GM12878 (cell line): Measurements from ENCODE around the gene EFCAB8. TPM values are rescaled to one million over a fixed set of nuclear protein-coding genes. Genes with fewer than 3 reads are reported as not detected.

Experiments
- ATAC-seq: fragments of 200-7000 bp; cut with Tn5 transposase; 3 replicates; pipeline ENCODE4 v1.9.1; 2020; ENCODE audit warnings: mild to moderate bottlenecking, moderate library complexity
- BruUV-seq: library from RNA; stranded (reverse); fragments of 400-500 nt; replicated peaks from 2 replicates; lab custom pipeline; 2021; lab: Mats Ljungman, UMichigan
- CTCF ChIA-PET: fragments of 300-600 bp; sonication (Branson Sonifier 250); formaldehyde crosslinking; extraction: SDS; loops from one replicate; lab custom pipeline; 2021; ENCODE audit warnings: inconsistent platforms; lab: Yijun Ruan, JAX
- POLR2A ChIA-PET: fragments of 350-600 bp; formaldehyde crosslinking; extraction: SDS; loops from one replicate; lab custom pipeline; 2021; ENCODE audit warnings: inconsistent platforms; lab: Charles Lee
- RAD21 ChIA-PET: fragments of 300-600 bp; sonication (Branson Sonifier 250); formaldehyde crosslinking; loops from one replicate; lab custom pipeline; 2023; ENCODE audit warnings: antibody characterized with exemption; ENCODE audit not compliant: unreplicated experiment; lab: Charles Lee
- SMC1A ChIA-PET: fragments of 300-600 bp; sonication (Branson Sonifier 250); formaldehyde crosslinking; loops from one replicate; lab custom pipeline; 2023; ENCODE audit not compliant: unreplicated experiment, uncharacterized antibody; lab: Charles Lee
- DNase-seq: peaks from one replicate; pipeline ENCODE4 v3.0.0-alpha.2; 2011; ENCODE audit warnings: low read depth, low spot score
- FAIRE-seq: peaks from 3 replicates; lab custom pipeline; 2011; peaks lifted over from hg19 to GRCh38; lab: Jason Lieb, UNC
- H2AFZ ChIP-seq: 2 replicates; pipeline ENCODE4 v1.6.0; 2011; ENCODE audit warnings: low read depth, low read length, control low read depth; ENCODE audit not compliant: control insufficient read depth
- H3K27ac ChIP-seq: 2 replicates; pipeline ENCODE4 v1.5.1; 2011; ENCODE audit warnings: control low read depth; ENCODE audit not compliant: control insufficient read depth, insufficient read depth
- H3K27me3 ChIP-seq, 2 experiments: replicated peaks in 1 of 2; 2 replicates each; pipeline versions ENCODE4 v1.6.0 to v1.6.1; 2011; ENCODE audit warnings: low read length in 1 of 2; ENCODE audit not compliant: control insufficient read depth in 2 of 2, insufficient read depth in 2 of 2
- H3K36me3 ChIP-seq, 2 experiments: 2 replicates each; pipeline ENCODE4 v1.5.1; 2011; ENCODE audit warnings: low read length in 1 of 2; ENCODE audit not compliant: control insufficient read depth in 2 of 2, insufficient read depth in 2 of 2
- H3K4me1 ChIP-seq: 2 replicates; pipeline ENCODE4 v1.6.1; 2011; ENCODE audit warnings: mild to moderate bottlenecking, low read length, moderate library complexity, mixed read lengths; ENCODE audit not compliant: control insufficient read depth, insufficient read depth
- H3K4me2 ChIP-seq: 2 replicates; pipeline ENCODE4 v1.6.0; 2011; ENCODE audit warnings: control low read depth; ENCODE audit not compliant: control insufficient read depth, insufficient read depth
- H3K4me3 ChIP-seq: fragments of 200-600 bp; sonication (generic); 2 replicates; pipeline ENCODE4 v1.5.1; 2016
- H3K79me2 ChIP-seq: 2 replicates; pipeline ENCODE4 v1.6.0; 2011; ENCODE audit warnings: low read length; ENCODE audit not compliant: control insufficient read depth, insufficient read depth
- H3K9ac ChIP-seq: 2 replicates; pipeline ENCODE4 v1.8.0; 2011; ENCODE audit warnings: low read length, control low read depth, mixed read lengths; ENCODE audit not compliant: control insufficient read depth, insufficient read depth
- H3K9me3 ChIP-seq: replicated peaks from 3 replicates; pipeline ENCODE4 v1.5.1; 2011; ENCODE audit warnings: mild to moderate bottlenecking, low read length; ENCODE audit not compliant: control insufficient read depth, insufficient read depth
- H4K20me1 ChIP-seq: 2 replicates; pipeline ENCODE4 v1.6.0; 2011; ENCODE audit not compliant: control insufficient read depth, insufficient read depth
- BHLHE40 ChIP-seq, 2 experiments: fragments of 450-650 bp in 1 of 2; IDR thresholded peaks; 2 replicates each; pipeline ENCODE4 v1.6.1; 2011 to 2017; ENCODE audit warnings: low read depth in 2 of 2, borderline replicate concordance in 1 of 2, improper control_type of control experiment in 1 of 2, low read length in 1 of 2, mild to moderate bottlenecking in 1 of 2
- CBX5 ChIP-seq: sonication (generic); IDR thresholded peaks from 2 replicates; pipeline ENCODE4 v1.6.1; 2016; ENCODE audit warnings: low read depth, moderate library complexity, mild to moderate bottlenecking, inconsistent platforms
- CUX1 ChIP-seq: IDR thresholded peaks from 2 replicates; pipeline ENCODE4 v1.6.1; 2012; ENCODE audit warnings: improper control_type of control experiment, low read depth, low read length; ENCODE audit not compliant: insufficient replicate concordance
- EED ChIP-seq: sonication (generic); IDR thresholded peaks from 2 replicates; pipeline ENCODE4 v1.6.1; 2016; ENCODE audit warnings: antibody characterized with exemption, low read depth
- EP300 ChIP-seq, 2 experiments: fragments of 150-350 bp in 1 of 2; IDR thresholded peaks; 2 replicates each; pipeline ENCODE4 v1.6.1; 2011 to 2012; ENCODE audit warnings: low read depth in 2 of 2, low read length in 2 of 2, borderline replicate concordance in 1 of 2, improper control_type of control experiment in 1 of 2, inconsistent platforms in 1 of 2; ENCODE audit not compliant: control insufficient read depth in 1 of 2
- FOXK2 ChIP-seq: fragments of 450-650 bp; IDR thresholded peaks from 2 replicates; pipeline ENCODE4 v1.6.1; 2017; ENCODE audit warnings: mild to moderate bottlenecking, moderate library complexity
- HDAC6 ChIP-seq: fragments of 200-600 bp; sonication (generic); IDR thresholded peaks from one replicate; pipeline ENCODE4 v1.8.0; 2017; ENCODE audit warnings: antibody characterized with exemption; ENCODE audit not compliant: unreplicated experiment
- IRF3 ChIP-seq: fragments of 450-650 bp; IDR thresholded peaks from 2 replicates; pipeline ENCODE4 v1.6.1; 2014; ENCODE audit warnings: mild to moderate bottlenecking
- KAT2A ChIP-seq: conservative IDR thresholded peaks from 2 replicates; pipeline ENCODE4 v1.6.1; 2011; ENCODE audit warnings: low read depth, low read length; ENCODE audit not compliant: control insufficient read depth
- PAX5 ChIP-seq: IDR thresholded peaks from 2 replicates; pipeline ENCODE4 v1.6.1; 2011; ENCODE audit warnings: low read depth, low read length, borderline replicate concordance
- RELB ChIP-seq: fragments of 450-650 bp; IDR thresholded peaks from 2 replicates; pipeline ENCODE4 v1.6.1; 2017; ENCODE audit warnings: low read depth, mild to moderate bottlenecking, moderate library complexity
- TARDBP ChIP-seq: IDR thresholded peaks from 2 replicates; pipeline ENCODE4 v1.6.1; 2016; ENCODE audit warnings: borderline replicate concordance
- ZNF207 ChIP-seq: fragments of 450-650 bp; IDR thresholded peaks from 2 replicates; pipeline ENCODE4 v1.6.1; 2014; ENCODE audit warnings: antibody characterized with exemption, mild to moderate bottlenecking, borderline replicate concordance
- WGBS: methylation state at CpG from one replicate; pipeline ENCODE4 v1.1.6; 2016; ENCODE audit warnings: low lambda C conversion rate; ENCODE audit not compliant: insufficient replicate concordance, insufficient coverage; ENCODE audit errors: missing lambda C conversion rate; 5-methylcytosine and 5-hydroxymethylcytosine counted together
- in situ Hi-C: fragments of 300-500 bp; cut with MboI; formaldehyde crosslinking; loops from 9 replicates; pipeline ENCODE4 v1.14.3; 2018; ENCODE audit warnings: mixed read lengths
- intact Hi-C: fragments of 100-400 bp; cut with micrococcal nuclease; formaldehyde crosslinking; loops from one replicate; pipeline ENCODE4 v1.14.2; 2022; ENCODE audit not compliant: unreplicated experiment
- polyA plus RNA-seq, 11 experiments: library from polyadenylated mRNA; depleted of rRNA in 4 of 11; unstranded in 6 of 11; stranded (reverse) in 5 of 11; fragments of >200 nt; fragmentation: Nextera tagmentation in 4 of 11; fragmentation: Illumina TruSeq in 1 of 11; extraction: Ambion mirVana in 4 of 11; extraction: Trizol in 1 of 11; gene quantifications; 1 replicate in 1 of 11; 2 replicates in 10 of 11; pipeline versions ENCODE4 v1.2.1 to v1.2.3, GENCODE V29; 2011 to 2016; ENCODE audit warnings: inconsistent platforms in 2 of 11, missing spikeins in 2 of 11, low read depth in 1 of 11
- total RNA-seq, 4 experiments: library from RNA; depleted of rRNA in 3 of 4; stranded (reverse); fragments of >200 nt in 3 of 4; fragmentation: Illumina TruSeq in 1 of 4; extraction: Trizol in 1 of 4; gene quantifications; 2 replicates each; pipeline versions ENCODE4 v1.2.1 to v1.2.3, GENCODE V29; 2013 to 2021

EFCAB8 gene
- total and polyA plus RNA-seq, 10 of the 15 experiments (the other 5 are each of a cell fraction or from before 2014, with no cell fraction given) = 0.04 to 0.18 (median 0.06) TPM; not detected in 4

DNA sequence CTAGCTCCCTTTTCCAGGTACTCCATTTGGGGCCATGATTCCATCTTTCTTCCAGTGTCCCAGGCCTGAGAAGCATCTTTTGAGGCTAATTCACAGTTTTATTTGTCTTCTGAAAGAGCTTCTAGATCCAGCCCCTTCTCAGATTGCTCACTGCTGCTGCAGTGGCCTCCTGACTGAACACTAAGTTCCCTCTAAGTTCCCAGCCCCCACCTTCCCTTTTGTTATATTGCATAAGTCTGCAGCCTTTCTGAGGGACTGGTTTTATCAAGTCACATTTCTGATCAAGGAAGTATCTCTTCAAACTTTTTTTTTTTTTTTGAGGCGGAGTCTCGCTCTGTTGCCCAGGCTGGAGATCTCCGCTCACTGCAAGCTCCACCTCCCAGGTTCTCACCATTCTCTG, 28.3 kb upstream of the EFCAB8 start:
- Histone ChIP-seq H3K36me3 (peaks cover 8 to 30% of the 10 kb centered on the region in 2 experiments), H2AFZ (no peak overlapping the region), H3K4me3 (no peak overlapping the region), H3K9ac (no peak overlapping the region), H4K20me1 (no peaks in the 10 kb centered on the region; the same call in 1 of the 2 replicates), H3K4me1 (no peaks in the 10 kb centered on the region), H3K27ac (no peak overlapping the region), H3K79me2 (peaks cover 28% of the 10 kb centered on the region), H3K9me3 (no peaks in the 10 kb centered on the region), H3K4me2 (no peak overlapping the region), H3K27me3 (no peaks in the 10 kb centered on the region)
- ChIA-PET POLR2A (interaction anchor here (1.1 kb wide), 1 partner anchor 9 kb away, joined by 3 read pairs; no protein-coding TSS in a partner anchor), SMC1A (interaction anchor here (1.5 kb wide), 1 partner anchor 40 kb away, joined by 5 read pairs; no protein-coding TSS in a partner anchor), CTCF (interaction anchor here (1.3 to 1.9 kb wide), 4 partner anchors 9 to 40 kb away, joined by 3 to 8 read pairs (median 5); no protein-coding TSS in a partner anchor), RAD21 (interaction anchor here (1.0 kb wide), 1 partner anchor 26 kb away, joined by 3 read pairs; no protein-coding TSS in a partner anchor)
- intact Hi-C loops (loop anchor here (5.0 kb wide), 1 partner anchor 38 kb away; no protein-coding TSS in a partner anchor), in situ Hi-C loops (no loop called here)
- 92% methylated on average over 3 of the region's 3 CpGs for WGBS
- no peak for ATAC-seq
- FAIRE-seq = no peak
- no peak for DNase-seq
- BruUV-seq = no TSS peak
- TF ChIP-seq CUX1 (no peak), BHLHE40 (IDR thresholded peaks at IDR 0.05; ENCODE audit: borderline replicate concordance in 1 of 2, low read depth in 2 of 2, low read length in 1 of 2) (no peak), EP300 (IDR thresholded peaks at IDR 0.05; ENCODE audit: borderline replicate concordance in 1 of 2, control insufficient read depth in 1 of 2, low read depth in 2 of 2, low read length in 2 of 2) (no peak), IRF3 (no peak), ZNF207 (no peak), KAT2A (no peak), HDAC6 (no peak), TARDBP (no peak), PAX5 (no peak), CBX5 (no peak), RELB (no peak), FOXK2 (no peak), EED (no peak)
